Uterus (tissue), 2 donors: ENCODE measurements around the gene KBTBD12.

Source experiments
- POLR2A ChIP-seq, 2 donors: fragments of 450-650 bp; IDR thresholded peaks; one replicate each; pipeline ENCODE4 v1.6.1; 2016; ENCODE audit warnings: antibody characterized with exemption in 2 of 2, mild to moderate bottlenecking in 1 of 2, moderate library complexity in 1 of 2
- TF ChIP-seq, protein P1 (sequence below), 4 experiments: fragments of 200-600 bp in 2 of 4; fragments of 450-650 bp in 2 of 4; sonication (generic) in 2 of 4; IDR thresholded peaks; one replicate each; pipeline ENCODE4 v1.5.1; 2016 to 2019; ENCODE audit warnings: antibody characterized with exemption in 4 of 4, mild to moderate bottlenecking in 2 of 4, moderate library complexity in 1 of 4

DNA sequence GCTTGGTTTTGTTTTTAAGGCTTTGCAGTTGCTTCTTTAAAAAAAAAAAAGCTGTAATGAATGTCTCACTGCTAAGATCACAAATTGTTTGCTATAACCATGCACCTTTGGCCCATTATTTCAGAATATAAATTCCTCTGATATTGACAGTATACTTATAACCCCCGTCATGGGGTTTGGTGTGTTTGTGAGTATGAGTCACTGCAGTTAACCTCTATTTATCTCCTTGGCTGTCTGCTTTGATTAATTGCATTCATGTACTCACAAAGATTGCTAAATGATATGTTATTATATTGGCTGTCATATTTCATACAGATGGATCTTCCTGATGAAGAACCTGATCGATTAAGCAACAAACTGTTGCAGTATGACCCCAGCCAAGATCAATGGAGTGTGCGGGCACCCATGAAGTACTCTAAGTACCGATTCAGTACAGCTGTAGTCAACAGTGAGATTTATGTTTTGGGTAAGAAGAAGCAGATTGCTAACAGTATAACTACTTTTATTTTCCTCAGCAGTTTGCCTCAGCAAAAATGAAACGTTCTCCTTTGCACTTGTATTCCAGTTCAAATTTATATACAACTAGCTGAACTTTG lies 14.9 kb downstream of the KBTBD12 start:
- TF ChIP-seq, protein P1, sequence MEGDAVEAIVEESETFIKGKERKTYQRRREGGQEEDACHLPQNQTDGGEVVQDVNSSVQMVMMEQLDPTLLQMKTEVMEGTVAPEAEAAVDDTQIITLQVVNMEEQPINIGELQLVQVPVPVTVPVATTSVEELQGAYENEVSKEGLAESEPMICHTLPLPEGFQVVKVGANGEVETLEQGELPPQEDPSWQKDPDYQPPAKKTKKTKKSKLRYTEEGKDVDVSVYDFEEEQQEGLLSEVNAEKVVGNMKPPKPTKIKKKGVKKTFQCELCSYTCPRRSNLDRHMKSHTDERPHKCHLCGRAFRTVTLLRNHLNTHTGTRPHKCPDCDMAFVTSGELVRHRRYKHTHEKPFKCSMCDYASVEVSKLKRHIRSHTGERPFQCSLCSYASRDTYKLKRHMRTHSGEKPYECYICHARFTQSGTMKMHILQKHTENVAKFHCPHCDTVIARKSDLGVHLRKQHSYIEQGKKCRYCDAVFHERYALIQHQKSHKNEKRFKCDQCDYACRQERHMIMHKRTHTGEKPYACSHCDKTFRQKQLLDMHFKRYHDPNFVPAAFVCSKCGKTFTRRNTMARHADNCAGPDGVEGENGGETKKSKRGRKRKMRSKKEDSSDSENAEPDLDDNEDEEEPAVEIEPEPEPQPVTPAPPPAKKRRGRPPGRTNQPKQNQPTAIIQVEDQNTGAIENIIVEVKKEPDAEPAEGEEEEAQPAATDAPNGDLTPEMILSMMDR (IDR thresholded peaks at IDR 0.05), result no peak
- no peak for TF ChIP-seq POLR2A (IDR thresholded peaks at IDR 0.05)
